Mesodermal cell (in vitro differentiated cells): ENCODE results near the gene KRT32. TPM values are rescaled to one million over a fixed set of nuclear protein-coding genes. Genes with fewer than 3 reads are reported as not detected.

ENCODE experiments used
- H3K27ac ChIP-seq: 2 replicates; pipeline ENCODE4 v1.7.0; 2013; ENCODE audit warnings: mild to moderate bottlenecking, low read depth, low read length, moderate library complexity; ENCODE audit not compliant: severe bottlenecking
- H3K36me3 ChIP-seq: 2 replicates; pipeline ENCODE4 v1.7.1; 2013; ENCODE audit warnings: mild to moderate bottlenecking, low read length, moderate library complexity; ENCODE audit not compliant: control insufficient read depth, insufficient read depth
- H3K4me1 ChIP-seq: one replicate; pipeline ENCODE4 v1.7.1; 2013; ENCODE audit warnings: mild to moderate bottlenecking, low read length; ENCODE audit not compliant: insufficient read depth, control insufficient read depth, poor library complexity, severe bottlenecking
- H3K4me3 ChIP-seq: 2 replicates; pipeline ENCODE4 v1.7.0; 2013; ENCODE audit warnings: low read length, control low read depth, mild to moderate bottlenecking; ENCODE audit not compliant: insufficient read depth, poor library complexity, severe bottlenecking; ENCODE audit errors: extremely low read depth
- H3K9me3 ChIP-seq: 2 replicates; pipeline ENCODE4 v1.7.1; 2013; ENCODE audit warnings: mild to moderate bottlenecking, low read length, moderate library complexity; ENCODE audit not compliant: control insufficient read depth
- WGBS, 2 experiments: methylation state at CpG; one replicate each; pipeline ENCODE4 v1.1.5; 2013; ENCODE audit warnings: missing lambda C conversion rate in 2 of 2; ENCODE audit not compliant: insufficient coverage in 2 of 2; 5-methylcytosine and 5-hydroxymethylcytosine counted together
- polyA plus RNA-seq, 2 experiments: library from polyadenylated mRNA; stranded (reverse); fragments of 50-300 nt; gene quantifications; one replicate each; pipeline ENCODE4 v1.2.3, GENCODE V29; 2013

KRT32 gene
- not detected for polyA plus RNA-seq (2013, experiment 1 of 2)
- not detected for polyA plus RNA-seq (2013, experiment 2 of 2)

GRCh38 chr17:41466988-41467387 lies at the start of gene KRT32:
TSS of gene KRT32 (minus strand) at chr17:41467386. CDS start at chr17:41467325, 61 bp downstream.
- WGBS, 2 experiments: 91 to 96% methylated on average over 12 to 13 of the region's 14 CpGs
- H3K4me3 ChIP-seq: no peak within 1 kb of the TSS
- H3K27ac ChIP-seq: no peak within 1 kb of the TSS
- H3K9me3 ChIP-seq: peaks cover 3% of the 10 kb centered on the region
- H3K4me1 ChIP-seq: no peaks in the 10 kb centered on the region
- H3K36me3 ChIP-seq: no peaks in the 10 kb centered on the region

DNA sequence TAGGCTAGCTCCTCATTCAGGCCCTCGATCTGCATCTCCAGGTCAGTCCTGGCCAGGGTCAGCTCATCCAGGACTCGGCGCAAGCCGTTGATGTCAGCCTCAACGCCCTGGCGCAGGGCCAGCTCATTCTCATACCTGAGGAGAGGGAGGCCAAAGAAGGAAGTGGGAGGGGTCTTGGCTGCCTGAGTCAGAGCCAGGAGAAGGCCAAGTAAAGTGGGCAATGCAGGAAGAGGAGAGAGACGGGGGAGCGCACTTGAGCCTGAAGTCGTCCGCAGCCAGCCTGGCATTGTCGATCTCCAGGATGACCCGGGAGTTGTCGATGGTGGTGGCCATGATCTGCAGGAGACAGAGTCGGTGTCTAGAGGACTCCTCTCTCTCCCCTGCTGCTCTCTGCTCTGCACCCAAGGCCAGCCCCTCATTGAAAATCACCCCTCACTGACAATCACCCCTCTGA lies 49.7 kb upstream of the KRT32 start:
- Histone ChIP-seq H3K27ac (no peak overlapping the region), H3K4me3 (no peak overlapping the region), H3K4me1 (peaks cover 17% of the 10 kb centered on the region), H3K36me3 (no peaks in the 10 kb centered on the region), H3K9me3 (no peaks in the 10 kb centered on the region)
- 94 to 95% methylated on average over 13 of the region's 14 CpGs for WGBS, 2 experiments

- no peaks in the 10 kb centered on the region for H3K9me3 ChIP-seq
- 95 to 97% methylated on average over 13 of the region's 14 CpGs for WGBS, 2 experiments
- H3K36me3 ChIP-seq: no peaks in the 10 kb centered on the region
- no peak overlapping the region for H3K27ac ChIP-seq
- H3K4me3 ChIP-seq: no peak overlapping the region
- H3K4me1 ChIP-seq: peaks cover 11% of the 10 kb centered on the region
These were observed 49.1 kb upstream of the KRT32 start for GRCh38 chr17:41516147-41516829.

DNA sequence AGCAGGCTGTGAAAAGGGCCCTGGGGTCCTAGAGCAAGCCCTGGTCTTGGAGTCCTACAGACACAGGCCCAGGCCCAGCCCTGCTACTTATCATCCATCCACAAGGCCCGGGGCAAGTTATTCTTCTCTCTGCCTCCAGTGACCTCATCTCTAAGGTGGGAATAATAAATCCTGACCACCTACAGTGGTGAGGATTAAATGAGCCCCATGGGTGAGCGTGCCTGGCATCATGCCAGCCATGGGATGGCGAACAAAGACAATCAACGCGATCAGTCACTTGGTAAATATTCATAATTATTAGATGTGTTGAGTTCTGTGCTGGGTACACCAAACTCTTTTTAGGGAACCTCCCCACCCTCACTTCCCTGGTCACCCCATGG lies 46.0 kb upstream of the KRT32 start:
- Histone ChIP-seq H3K27ac (no peak overlapping the region), H3K9me3 (no peaks in the 10 kb centered on the region), H3K4me1 (no peaks in the 10 kb centered on the region), H3K4me3 (no peak overlapping the region), H3K36me3 (no peaks in the 10 kb centered on the region)
- 95 to 100% methylated on average over 2 to 3 of the region's 5 CpGs for WGBS, 2 experiments

- H3K27ac ChIP-seq: no peak overlapping the region
- no peaks in the 10 kb centered on the region for H3K9me3 ChIP-seq
- H3K36me3 ChIP-seq: no peaks in the 10 kb centered on the region
- H3K4me1 ChIP-seq: no peaks in the 10 kb centered on the region
- no peak overlapping the region for H3K4me3 ChIP-seq
- 76 to 88% methylated on average over 5 to 6 of the region's 7 CpGs for WGBS, 2 experiments
These were observed 45.5 kb upstream of the KRT32 start for GRCh38 chr17:41512546-41513167.

DNA sequence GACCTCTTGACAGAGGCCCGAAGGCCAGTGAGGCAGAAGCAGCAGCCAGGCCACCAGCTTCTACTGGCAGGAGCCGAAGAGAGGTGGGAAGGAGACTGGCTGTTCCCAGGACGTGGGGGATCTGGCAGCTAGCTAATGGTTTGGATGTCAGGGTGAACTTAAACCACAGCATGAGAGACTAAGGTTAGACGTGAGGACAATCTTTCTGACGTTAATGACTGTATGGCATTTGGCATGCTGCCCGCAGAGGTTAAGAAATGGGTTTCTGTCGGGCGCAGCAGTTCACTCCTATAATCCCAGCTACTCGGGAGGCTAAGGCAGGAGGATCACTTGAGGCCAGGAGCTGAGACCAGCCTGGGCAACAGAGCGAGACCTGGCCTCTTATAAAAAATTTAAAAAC lies 44.5 kb upstream of the KRT32 start:
- no peak overlapping the region for H3K27ac ChIP-seq
- no peak overlapping the region for H3K4me3 ChIP-seq
- no peaks in the 10 kb centered on the region for H3K4me1 ChIP-seq
- no peaks in the 10 kb centered on the region for H3K36me3 ChIP-seq
- 89 to 91% methylated on average over 9 of the region's 10 CpGs for WGBS, 2 experiments
- H3K9me3 ChIP-seq: no peaks in the 10 kb centered on the region

- WGBS, 2 experiments: 52 to 56% methylated on average over 2 of the region's 4 CpGs
These were observed 43.9 kb upstream of the KRT32 start for GRCh38 chr17:41511116-41511515.

GRCh38 chr17:41510251-41511065 lies 43.3 kb upstream of the KRT32 start:
- H3K4me3 ChIP-seq: no peak overlapping the region
- H3K27ac ChIP-seq: no peak overlapping the region
- no peaks in the 10 kb centered on the region for H3K9me3 ChIP-seq
- no peaks in the 10 kb centered on the region for H3K36me3 ChIP-seq
- no peaks in the 10 kb centered on the region for H3K4me1 ChIP-seq
- 83 to 93% methylated on average over 6 of the region's 7 CpGs for WGBS, 2 experiments

More at GRCh38 chr17:41511116-41511515, 43.9 kb upstream of the KRT32 start:
- Histone ChIP-seq H3K4me3 (no peak overlapping the region), H3K27ac (no peak overlapping the region), H3K9me3 (no peaks in the 10 kb centered on the region), H3K4me1 (no peaks in the 10 kb centered on the region), H3K36me3 (no peaks in the 10 kb centered on the region)

DNA sequence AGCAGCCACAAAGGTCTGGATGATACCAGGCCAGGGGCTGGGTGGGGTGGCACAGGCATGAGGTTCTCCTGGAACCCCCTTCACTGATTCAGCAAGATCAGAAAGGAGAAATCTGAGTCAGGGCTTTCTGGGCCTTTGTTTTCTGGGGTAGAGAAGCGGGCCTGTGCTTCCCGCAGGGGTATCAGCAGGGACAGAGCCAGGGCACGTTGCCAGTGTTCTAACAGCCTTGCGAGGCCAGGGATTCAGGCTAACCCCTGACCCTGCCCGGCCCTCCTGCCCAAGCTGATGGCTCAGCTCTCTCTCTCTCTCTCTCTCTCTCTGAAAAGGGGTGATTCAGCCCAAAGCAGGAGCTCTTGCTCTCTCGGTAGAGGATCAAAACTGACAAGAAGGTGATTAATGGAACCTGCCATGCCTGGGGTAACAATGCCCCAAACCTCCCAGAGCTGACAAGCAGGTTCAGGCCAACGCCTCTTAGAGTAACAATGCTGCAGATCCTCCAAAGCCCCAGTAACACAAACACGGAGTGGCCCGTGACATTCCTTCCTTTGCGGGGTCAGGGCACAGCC lies 40.2 kb upstream of the KRT32 start:
- H3K27ac ChIP-seq: no peak overlapping the region
- no peaks in the 10 kb centered on the region for H3K9me3 ChIP-seq
- H3K4me3 ChIP-seq: no peak overlapping the region
- H3K4me1 ChIP-seq: no peaks in the 10 kb centered on the region
- 65 to 82% methylated on average over 5 to 10 of the region's 10 CpGs for WGBS, 2 experiments
- no peaks in the 10 kb centered on the region for H3K36me3 ChIP-seq
